GM12878 (cell line): ENCODE results near the gene PCDHGB6. TPM values are rescaled to one million over a fixed set of nuclear protein-coding genes. Genes with fewer than 3 reads are reported as not detected.

ENCODE experiments used
- ATAC-seq: fragments of 200-7000 bp; cut with Tn5 transposase; 3 replicates; pipeline ENCODE4 v1.9.1; 2020; ENCODE audit warnings: mild to moderate bottlenecking, moderate library complexity
- BruUV-seq: library from RNA; stranded (reverse); fragments of 400-500 nt; replicated peaks from 2 replicates; lab custom pipeline; 2021; lab: Mats Ljungman, UMichigan
- CTCF ChIA-PET: fragments of 300-600 bp; sonication (Branson Sonifier 250); formaldehyde crosslinking; extraction: SDS; loops from one replicate; lab custom pipeline; 2021; ENCODE audit warnings: inconsistent platforms; lab: Yijun Ruan, JAX
- POLR2A ChIA-PET: fragments of 350-600 bp; formaldehyde crosslinking; extraction: SDS; loops from one replicate; lab custom pipeline; 2021; ENCODE audit warnings: inconsistent platforms; lab: Charles Lee
- RAD21 ChIA-PET: fragments of 300-600 bp; sonication (Branson Sonifier 250); formaldehyde crosslinking; loops from one replicate; lab custom pipeline; 2023; ENCODE audit warnings: antibody characterized with exemption; ENCODE audit not compliant: unreplicated experiment; lab: Charles Lee
- SMC1A ChIA-PET: fragments of 300-600 bp; sonication (Branson Sonifier 250); formaldehyde crosslinking; loops from one replicate; lab custom pipeline; 2023; ENCODE audit not compliant: unreplicated experiment, uncharacterized antibody; lab: Charles Lee
- DNase-seq: peaks from one replicate; pipeline ENCODE4 v3.0.0-alpha.2; 2011; ENCODE audit warnings: low read depth, low spot score
- FAIRE-seq: peaks from 3 replicates; lab custom pipeline; 2011; peaks lifted over from hg19 to GRCh38; lab: Jason Lieb, UNC
- H2AFZ ChIP-seq: 2 replicates; pipeline ENCODE4 v1.6.0; 2011; ENCODE audit warnings: low read depth, low read length, control low read depth; ENCODE audit not compliant: control insufficient read depth
- H3K27ac ChIP-seq: 2 replicates; pipeline ENCODE4 v1.5.1; 2011; ENCODE audit warnings: control low read depth; ENCODE audit not compliant: control insufficient read depth, insufficient read depth
- H3K27me3 ChIP-seq, 2 experiments: replicated peaks in 1 of 2; 2 replicates each; pipeline versions ENCODE4 v1.6.0 to v1.6.1; 2011; ENCODE audit warnings: low read length in 1 of 2; ENCODE audit not compliant: control insufficient read depth in 2 of 2, insufficient read depth in 2 of 2
- H3K36me3 ChIP-seq, 2 experiments: 2 replicates each; pipeline ENCODE4 v1.5.1; 2011; ENCODE audit warnings: low read length in 1 of 2; ENCODE audit not compliant: control insufficient read depth in 2 of 2, insufficient read depth in 2 of 2
- H3K4me1 ChIP-seq: 2 replicates; pipeline ENCODE4 v1.6.1; 2011; ENCODE audit warnings: mild to moderate bottlenecking, low read length, moderate library complexity, mixed read lengths; ENCODE audit not compliant: control insufficient read depth, insufficient read depth
- H3K4me2 ChIP-seq: 2 replicates; pipeline ENCODE4 v1.6.0; 2011; ENCODE audit warnings: control low read depth; ENCODE audit not compliant: control insufficient read depth, insufficient read depth
- H3K4me3 ChIP-seq: fragments of 200-600 bp; sonication (generic); 2 replicates; pipeline ENCODE4 v1.5.1; 2016
- H3K79me2 ChIP-seq: 2 replicates; pipeline ENCODE4 v1.6.0; 2011; ENCODE audit warnings: low read length; ENCODE audit not compliant: control insufficient read depth, insufficient read depth
- H3K9ac ChIP-seq: 2 replicates; pipeline ENCODE4 v1.8.0; 2011; ENCODE audit warnings: low read length, control low read depth, mixed read lengths; ENCODE audit not compliant: control insufficient read depth, insufficient read depth
- H3K9me3 ChIP-seq: replicated peaks from 3 replicates; pipeline ENCODE4 v1.5.1; 2011; ENCODE audit warnings: mild to moderate bottlenecking, low read length; ENCODE audit not compliant: control insufficient read depth, insufficient read depth
- H4K20me1 ChIP-seq: 2 replicates; pipeline ENCODE4 v1.6.0; 2011; ENCODE audit not compliant: control insufficient read depth, insufficient read depth
- BCL11A ChIP-seq: IDR thresholded peaks from 2 replicates; pipeline ENCODE4 v1.6.1; 2011; ENCODE audit warnings: low read depth, low read length
- EZH2 ChIP-seq: IDR thresholded peaks from 2 replicates; pipeline ENCODE4 v1.6.1; 2012; ENCODE audit warnings: low read depth, mild to moderate bottlenecking, control low read depth, inconsistent platforms, low read length, borderline replicate concordance; ENCODE audit not compliant: control insufficient read depth
- FOXM1 ChIP-seq: IDR thresholded peaks from 2 replicates; pipeline ENCODE4 v1.6.1; 2012; ENCODE audit warnings: low read depth, mild to moderate bottlenecking, inconsistent platforms, low read length, moderate library complexity
- IKZF1 ChIP-seq: fragments of 450-650 bp; conservative IDR thresholded peaks from 2 replicates; pipeline ENCODE4 v1.6.1; 2017; ENCODE audit warnings: antibody characterized with exemption, mild to moderate bottlenecking
- IKZF2 ChIP-seq, 2 experiments: fragments of 450-650 bp; IDR thresholded peaks; 2 replicates each; pipeline ENCODE4 v1.6.1; 2017; ENCODE audit warnings: mild to moderate bottlenecking in 2 of 2, moderate library complexity in 2 of 2
- KDM1A ChIP-seq: fragments of 200-600 bp; sonication (generic); IDR thresholded peaks from 2 replicates; pipeline ENCODE4 v1.6.1; 2016; ENCODE audit warnings: borderline replicate concordance
- KLF5 ChIP-seq: fragments of 450-650 bp; IDR thresholded peaks from 2 replicates; pipeline ENCODE4 v1.6.1; 2014; ENCODE audit warnings: mild to moderate bottlenecking; ENCODE audit not compliant: partially characterized antibody
- MTA3 ChIP-seq: IDR thresholded peaks from 2 replicates; pipeline ENCODE4 v1.6.1; 2012; ENCODE audit warnings: low read length, inconsistent platforms, borderline replicate concordance
- RELA ChIP-seq: fragments of 450-650 bp; IDR thresholded peaks from 2 replicates; pipeline ENCODE4 v1.8.0; 2014; ENCODE audit warnings: borderline replicate concordance; ENCODE audit not compliant: partially characterized antibody
- STAT3 ChIP-seq: IDR thresholded peaks from 2 replicates; pipeline ENCODE4 v1.6.1; 2011; ENCODE audit warnings: low read depth, low read length, improper control_type of control experiment
- YY1 ChIP-seq: IDR thresholded peaks from 2 replicates; pipeline ENCODE4 v1.6.1; 2011; ENCODE audit warnings: low read depth, mild to moderate bottlenecking, low read length
- WGBS: methylation state at CpG from one replicate; pipeline ENCODE4 v1.1.6; 2016; ENCODE audit warnings: low lambda C conversion rate; ENCODE audit not compliant: insufficient replicate concordance, insufficient coverage; ENCODE audit errors: missing lambda C conversion rate; 5-methylcytosine and 5-hydroxymethylcytosine counted together
- in situ Hi-C: fragments of 300-500 bp; cut with MboI; formaldehyde crosslinking; loops from 9 replicates; pipeline ENCODE4 v1.14.3; 2018; ENCODE audit warnings: mixed read lengths
- intact Hi-C: fragments of 100-400 bp; cut with micrococcal nuclease; formaldehyde crosslinking; loops from one replicate; pipeline ENCODE4 v1.14.2; 2022; ENCODE audit not compliant: unreplicated experiment
- polyA plus RNA-seq, 11 experiments: library from polyadenylated mRNA; depleted of rRNA in 4 of 11; unstranded in 6 of 11; stranded (reverse) in 5 of 11; fragments of >200 nt; fragmentation: Nextera tagmentation in 4 of 11; fragmentation: Illumina TruSeq in 1 of 11; extraction: Ambion mirVana in 4 of 11; extraction: Trizol in 1 of 11; gene quantifications; 1 replicate in 1 of 11; 2 replicates in 10 of 11; pipeline versions ENCODE4 v1.2.1 to v1.2.3, GENCODE V29; 2011 to 2016; ENCODE audit warnings: inconsistent platforms in 2 of 11, missing spikeins in 2 of 11, low read depth in 1 of 11
- total RNA-seq, 4 experiments: library from RNA; depleted of rRNA in 3 of 4; stranded (reverse); fragments of >200 nt in 3 of 4; fragmentation: Illumina TruSeq in 1 of 4; extraction: Trizol in 1 of 4; gene quantifications; 2 replicates each; pipeline versions ENCODE4 v1.2.1 to v1.2.3, GENCODE V29; 2013 to 2021
- TF ChIP-seq, protein P1 (sequence below): fragments of 450-650 bp; IDR thresholded peaks from 2 replicates; pipeline ENCODE4 v1.6.1; 2016; ENCODE audit warnings: mild to moderate bottlenecking
- TF ChIP-seq, protein P2 (sequence below): fragments of 450-650 bp; IDR thresholded peaks from 2 replicates; pipeline ENCODE4 v1.6.1; 2017; ENCODE audit warnings: mild to moderate bottlenecking, moderate library complexity
- TF ChIP-seq, protein P3 (sequence below): fragments of 450-650 bp; IDR thresholded peaks from 2 replicates; pipeline ENCODE4 v1.6.1; 2014; ENCODE audit warnings: mild to moderate bottlenecking

PCDHGB6 gene
- total and polyA plus RNA-seq, 10 of the 15 experiments (the other 5 are each of a cell fraction or from before 2014, with no cell fraction given) = 0.07 to 1.0 (median 0.31) TPM

DNA sequence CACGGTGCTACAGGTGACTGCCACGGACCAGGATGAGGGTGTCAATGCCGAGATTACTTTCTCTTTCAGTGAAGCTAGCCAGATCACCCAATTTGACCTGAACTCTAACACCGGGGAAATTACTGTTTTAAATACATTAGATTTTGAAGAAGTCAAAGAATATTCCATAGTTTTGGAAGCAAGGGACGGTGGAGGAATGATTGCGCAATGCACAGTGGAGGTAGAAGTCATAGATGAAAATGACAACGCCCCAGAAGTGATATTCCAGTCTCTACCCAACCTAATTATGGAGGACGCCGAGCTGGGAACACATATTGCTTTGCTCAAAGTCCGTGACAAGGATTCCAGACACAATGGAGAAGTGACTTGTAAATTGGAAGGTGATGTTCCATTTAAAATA lies 19.2 kb upstream of the PCDHGB6 start (continued):
- TF ChIP-seq, protein P1, sequence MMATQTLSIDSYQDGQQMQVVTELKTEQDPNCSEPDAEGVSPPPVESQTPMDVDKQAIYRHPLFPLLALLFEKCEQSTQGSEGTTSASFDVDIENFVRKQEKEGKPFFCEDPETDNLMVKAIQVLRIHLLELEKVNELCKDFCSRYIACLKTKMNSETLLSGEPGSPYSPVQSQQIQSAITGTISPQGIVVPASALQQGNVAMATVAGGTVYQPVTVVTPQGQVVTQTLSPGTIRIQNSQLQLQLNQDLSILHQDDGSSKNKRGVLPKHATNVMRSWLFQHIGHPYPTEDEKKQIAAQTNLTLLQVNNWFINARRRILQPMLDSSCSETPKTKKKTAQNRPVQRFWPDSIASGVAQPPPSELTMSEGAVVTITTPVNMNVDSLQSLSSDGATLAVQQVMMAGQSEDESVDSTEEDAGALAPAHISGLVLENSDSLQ = no peak
- TF ChIP-seq BCL11A = no peak
- TF ChIP-seq, all 136 proteins: peak for 0

DNA sequence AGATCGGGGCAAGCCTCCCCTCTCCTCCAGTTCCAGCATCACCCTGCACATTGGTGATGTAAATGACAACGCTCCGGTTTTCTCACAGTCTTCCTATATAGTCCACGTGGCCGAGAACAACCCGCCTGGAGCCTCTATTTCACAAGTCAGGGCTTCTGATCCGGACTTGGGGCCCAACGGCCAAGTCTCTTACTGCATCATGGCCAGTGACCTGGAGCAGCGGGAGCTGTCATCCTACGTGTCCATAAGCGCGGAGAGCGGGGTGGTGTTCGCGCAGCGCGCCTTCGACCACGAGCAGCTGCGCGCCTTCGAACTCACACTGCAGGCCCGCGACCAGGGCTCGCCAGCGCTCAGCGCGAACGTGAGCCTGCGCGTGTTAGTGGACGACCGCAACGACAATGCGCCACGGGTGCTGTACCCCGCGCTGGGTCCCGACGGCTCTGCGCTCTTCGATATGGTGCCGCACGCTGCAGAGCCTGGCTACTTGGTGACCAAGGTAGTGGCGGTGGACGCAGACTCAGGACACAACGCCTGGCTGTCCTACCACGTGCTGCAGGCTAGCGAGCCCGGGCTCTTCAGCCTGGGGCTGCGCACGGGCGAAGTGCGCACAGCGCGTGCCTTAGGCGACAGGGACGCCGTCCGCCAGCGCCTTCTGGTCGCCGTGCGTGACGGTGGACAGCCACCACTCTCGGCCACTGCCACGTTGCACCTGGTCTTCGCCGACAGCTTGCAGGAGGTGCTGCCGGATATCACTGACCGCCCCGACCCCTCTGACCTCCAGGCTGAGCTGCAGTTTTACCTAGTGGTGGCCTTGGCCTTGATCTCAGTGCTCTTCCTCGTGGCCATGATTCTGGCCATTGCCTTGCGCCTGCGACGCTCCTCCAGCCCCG lies 18.4 kb upstream of the PCDHGB6 start:
- CTCF ChIA-PET = interaction anchor here (1.6 to 2.8 kb wide), 2 partner anchors 9 to 20 kb away, joined by 6 to 8 read pairs; partner anchors contain the start of gene PCDHGB3
- no peaks in the 10 kb centered on the region for H4K20me1 ChIP-seq
- no peak for TF ChIP-seq IKZF1
- TF ChIP-seq YY1 = no peak
- no peak for TF ChIP-seq FOXM1
- TF ChIP-seq EZH2 = no peak
- TF ChIP-seq MTA3 = no peak
- no peak for TF ChIP-seq KDM1A
- TF ChIP-seq BCL11A = no peak
- TF ChIP-seq, protein P2, sequence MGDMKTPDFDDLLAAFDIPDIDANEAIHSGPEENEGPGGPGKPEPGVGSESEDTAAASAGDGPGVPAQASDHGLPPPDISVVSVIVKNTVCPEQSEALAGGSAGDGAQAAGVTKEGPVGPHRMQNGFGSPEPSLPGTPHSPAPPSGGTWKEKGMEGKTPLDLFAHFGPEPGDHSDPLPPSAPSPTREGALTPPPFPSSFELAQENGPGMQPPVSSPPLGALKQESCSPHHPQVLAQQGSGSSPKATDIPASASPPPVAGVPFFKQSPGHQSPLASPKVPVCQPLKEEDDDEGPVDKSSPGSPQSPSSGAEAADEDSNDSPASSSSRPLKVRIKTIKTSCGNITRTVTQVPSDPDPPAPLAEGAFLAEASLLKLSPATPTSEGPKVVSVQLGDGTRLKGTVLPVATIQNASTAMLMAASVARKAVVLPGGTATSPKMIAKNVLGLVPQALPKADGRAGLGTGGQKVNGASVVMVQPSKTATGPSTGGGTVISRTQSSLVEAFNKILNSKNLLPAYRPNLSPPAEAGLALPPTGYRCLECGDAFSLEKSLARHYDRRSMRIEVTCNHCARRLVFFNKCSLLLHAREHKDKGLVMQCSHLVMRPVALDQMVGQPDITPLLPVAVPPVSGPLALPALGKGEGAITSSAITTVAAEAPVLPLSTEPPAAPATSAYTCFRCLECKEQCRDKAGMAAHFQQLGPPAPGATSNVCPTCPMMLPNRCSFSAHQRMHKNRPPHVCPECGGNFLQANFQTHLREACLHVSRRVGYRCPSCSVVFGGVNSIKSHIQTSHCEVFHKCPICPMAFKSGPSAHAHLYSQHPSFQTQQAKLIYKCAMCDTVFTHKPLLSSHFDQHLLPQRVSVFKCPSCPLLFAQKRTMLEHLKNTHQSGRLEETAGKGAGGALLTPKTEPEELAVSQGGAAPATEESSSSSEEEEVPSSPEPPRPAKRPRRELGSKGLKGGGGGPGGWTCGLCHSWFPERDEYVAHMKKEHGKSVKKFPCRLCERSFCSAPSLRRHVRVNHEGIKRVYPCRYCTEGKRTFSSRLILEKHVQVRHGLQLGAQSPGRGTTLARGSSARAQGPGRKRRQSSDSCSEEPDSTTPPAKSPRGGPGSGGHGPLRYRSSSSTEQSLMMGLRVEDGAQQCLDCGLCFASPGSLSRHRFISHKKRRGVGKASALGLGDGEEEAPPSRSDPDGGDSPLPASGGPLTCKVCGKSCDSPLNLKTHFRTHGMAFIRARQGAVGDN = no peak
- TF ChIP-seq KLF5 = no peak
- no peak for TF ChIP-seq RELA
- TF ChIP-seq, protein P3, sequence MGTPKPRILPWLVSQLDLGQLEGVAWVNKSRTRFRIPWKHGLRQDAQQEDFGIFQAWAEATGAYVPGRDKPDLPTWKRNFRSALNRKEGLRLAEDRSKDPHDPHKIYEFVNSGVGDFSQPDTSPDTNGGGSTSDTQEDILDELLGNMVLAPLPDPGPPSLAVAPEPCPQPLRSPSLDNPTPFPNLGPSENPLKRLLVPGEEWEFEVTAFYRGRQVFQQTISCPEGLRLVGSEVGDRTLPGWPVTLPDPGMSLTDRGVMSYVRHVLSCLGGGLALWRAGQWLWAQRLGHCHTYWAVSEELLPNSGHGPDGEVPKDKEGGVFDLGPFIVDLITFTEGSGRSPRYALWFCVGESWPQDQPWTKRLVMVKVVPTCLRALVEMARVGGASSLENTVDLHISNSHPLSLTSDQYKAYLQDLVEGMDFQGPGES = no peak
- no peak for TF ChIP-seq STAT3
- no peak for TF ChIP-seq IKZF2 (IDR thresholded peaks at IDR 0.05)

More for the DNA sequence above, 18.4 kb upstream of the PCDHGB6 start:
- no peaks in the 10 kb centered on the region for H3K79me2 ChIP-seq
- ChIA-PET POLR2A (no interaction called here), SMC1A (no interaction called here), RAD21 (no interaction called here)
- no peak for ATAC-seq
- no peaks in the 10 kb centered on the region for H3K4me1 ChIP-seq
- in situ Hi-C loops (no loop called here), intact Hi-C loops (no loop called here)
- no peak for FAIRE-seq
- no peak overlapping the region for H3K9ac ChIP-seq
- no peak overlapping the region for H3K4me2 ChIP-seq
- H2AFZ ChIP-seq = no peak overlapping the region
- no peak for DNase-seq
- no peaks in the 10 kb centered on the region for H3K36me3 ChIP-seq
- H3K27ac ChIP-seq = no peak overlapping the region
- H3K27me3 ChIP-seq = no peaks in the 10 kb centered on the region
- peaks cover 5% of the 10 kb centered on the region; the same call in 2 of the 3 replicates for H3K9me3 ChIP-seq
- H3K4me3 ChIP-seq = no peak overlapping the region
- no TSS peak for BruUV-seq
- 86% methylated on average over 73 of the region's 77 CpGs for WGBS
